Measurements from ENCODE around the gene CCDC50.

Gene CCDC50

GRCh38 chr3:191393146-191393545, 64.0 kb downstream of the CCDC50 start:
- H3K4ac ChIP-seq (ENCODE audit: low read depth, low read length): no peak overlapping the region
- no peak overlapping the region for H2BK15ac ChIP-seq (replicated peaks; ENCODE audit: low read depth)
- H3K27me3 ChIP-seq (ENCODE audit: insufficient read depth, low read length, poor library complexity): no peaks in the 10 kb centered on the region
- no peak overlapping the region for H3K27ac ChIP-seq (ENCODE audit: low read depth, low read length)
- no peaks in the 10 kb centered on the region for H3K79me2 ChIP-seq (ENCODE audit: control insufficient read depth, insufficient read depth, low read length)
- no peak overlapping the region for H2BK5ac ChIP-seq (ENCODE audit: low read length)
- H3K4me1 ChIP-seq (ENCODE audit: control insufficient read depth, low read depth, low read length): no peaks in the 10 kb centered on the region
- DNase-seq: no peak
- no peaks in the 10 kb centered on the region for H3K79me1 ChIP-seq (ENCODE audit: low read length)
- no peaks in the 10 kb centered on the region for H3K36me3 ChIP-seq (ENCODE audit: control insufficient read depth, insufficient read depth, low read length)
- H3K56ac ChIP-seq (ENCODE audit: low read length): no peak overlapping the region
- H2AK5ac ChIP-seq (ENCODE audit: low read length): no peak overlapping the region
- no peak overlapping the region for H3K4me3 ChIP-seq (ENCODE audit: low read length)
- H2BK120ac ChIP-seq (ENCODE audit: low read depth, low read length): no peak overlapping the region
- H3K23ac ChIP-seq (ENCODE audit: low read length): no peak overlapping the region
- H4K8ac ChIP-seq (ENCODE audit: low read depth, low read length): no peak overlapping the region
- H3K18ac ChIP-seq (ENCODE audit: low read length): no peak overlapping the region
- H3K4me2 ChIP-seq (ENCODE audit: low read length): no peak overlapping the region
- H3K9ac ChIP-seq (ENCODE audit: low read length): no peak overlapping the region
- no peak overlapping the region for H4K5ac ChIP-seq (ENCODE audit: low read length)

GRCh38 chr3:191397771-191398170, 68.6 kb downstream of the CCDC50 start:
- H3K27ac ChIP-seq (ENCODE audit: low read depth, low read length): no peak overlapping the region
- H3K36me3 ChIP-seq (ENCODE audit: control insufficient read depth, insufficient read depth, low read length): no peaks in the 10 kb centered on the region
- no peaks in the 10 kb centered on the region for H3K79me2 ChIP-seq (ENCODE audit: control insufficient read depth, insufficient read depth, low read length)
- H3K79me1 ChIP-seq (ENCODE audit: low read length): no peaks in the 10 kb centered on the region
- no peak overlapping the region for H3K56ac ChIP-seq (ENCODE audit: low read length)
- H3K9ac ChIP-seq (ENCODE audit: low read length): no peak overlapping the region
- H3K18ac ChIP-seq (ENCODE audit: low read length): no peak overlapping the region
- no peak overlapping the region for H3K23ac ChIP-seq (ENCODE audit: low read length)
- no peak overlapping the region for H2BK5ac ChIP-seq (ENCODE audit: low read length)
- H4K5ac ChIP-seq (ENCODE audit: low read length): no peak overlapping the region
- H3K4ac ChIP-seq (ENCODE audit: low read depth, low read length): no peak overlapping the region
- H3K4me1 ChIP-seq (ENCODE audit: control insufficient read depth, low read depth, low read length): no peaks in the 10 kb centered on the region
- H3K4me3 ChIP-seq (ENCODE audit: low read length): no peak overlapping the region
- no peak for DNase-seq
- no peak overlapping the region for H4K8ac ChIP-seq (ENCODE audit: low read depth, low read length)
- H2BK15ac ChIP-seq (replicated peaks; ENCODE audit: low read depth): no peak overlapping the region
- no peaks in the 10 kb centered on the region for H3K27me3 ChIP-seq (ENCODE audit: insufficient read depth, low read length, poor library complexity)
- H3K4me2 ChIP-seq (ENCODE audit: low read length): no peak overlapping the region
- no peak overlapping the region for H2BK120ac ChIP-seq (ENCODE audit: low read depth, low read length)
- no peak overlapping the region for H2AK5ac ChIP-seq (ENCODE audit: low read length)
- WGBS (ENCODE audit: extremely low coverage, insufficient coverage, low lambda C conversion rate): no CpG with 5 or more reads among the region's 3 CpGs

- H3K79me1 ChIP-seq (ENCODE audit: low read length): no peaks in the 10 kb centered on the region
- DNase-seq: no peak
- 100% methylated on average over 1 of the region's 1 CpG for WGBS (ENCODE audit: extremely low coverage, insufficient coverage, low lambda C conversion rate)
- H3K4ac ChIP-seq (ENCODE audit: low read depth, low read length): no peak overlapping the region
- no peaks in the 10 kb centered on the region for H3K36me3 ChIP-seq (ENCODE audit: control insufficient read depth, insufficient read depth, low read length)
- no peak overlapping the region for H2BK120ac ChIP-seq (ENCODE audit: low read depth, low read length)
- no peak overlapping the region for H4K8ac ChIP-seq (ENCODE audit: low read depth, low read length)
- H3K27me3 ChIP-seq (ENCODE audit: insufficient read depth, low read length, poor library complexity): no peaks in the 10 kb centered on the region
- no peak overlapping the region for H2BK5ac ChIP-seq (ENCODE audit: low read length)
- no peaks in the 10 kb centered on the region for H3K4me1 ChIP-seq (ENCODE audit: control insufficient read depth, low read depth, low read length)
- no peak overlapping the region for H3K23ac ChIP-seq (ENCODE audit: low read length)
- no peak overlapping the region for H3K9ac ChIP-seq (ENCODE audit: low read length)
- H4K5ac ChIP-seq (ENCODE audit: low read length): no peak overlapping the region
- H2AK5ac ChIP-seq (ENCODE audit: low read length): no peak overlapping the region
- H2BK15ac ChIP-seq (replicated peaks; ENCODE audit: low read depth): no peak overlapping the region
- no peaks in the 10 kb centered on the region for H3K79me2 ChIP-seq (ENCODE audit: control insufficient read depth, insufficient read depth, low read length)
- H3K4me3 ChIP-seq (ENCODE audit: low read length): no peak overlapping the region
- H3K27ac ChIP-seq (ENCODE audit: low read depth, low read length): no peak overlapping the region
- no peak overlapping the region for H3K18ac ChIP-seq (ENCODE audit: low read length)
- H3K4me2 ChIP-seq (ENCODE audit: low read length): no peak overlapping the region
- no peak overlapping the region for H3K56ac ChIP-seq (ENCODE audit: low read length)
Measured at GRCh38 chr3:191398607-191399006, 69.4 kb downstream of the CCDC50 start.

GRCh38 chr3:191399918-191400317, 70.7 kb downstream of the CCDC50 start:
- Histone ChIP-seq H3K4me2 (ENCODE audit: low read length) (no peak overlapping the region), H2BK120ac (ENCODE audit: low read depth, low read length) (no peak overlapping the region), H3K23ac (ENCODE audit: low read length) (no peak overlapping the region), H3K27ac (ENCODE audit: low read depth, low read length) (no peak overlapping the region), H3K4me3 (ENCODE audit: low read length) (no peak overlapping the region), H4K5ac (ENCODE audit: low read length) (no peak overlapping the region), H3K4ac (ENCODE audit: low read depth, low read length) (no peak overlapping the region), H3K4me1 (ENCODE audit: control insufficient read depth, low read depth, low read length) (no peaks in the 10 kb centered on the region), H3K18ac (ENCODE audit: low read length) (no peak overlapping the region), H3K27me3 (ENCODE audit: insufficient read depth, low read length, poor library complexity) (no peaks in the 10 kb centered on the region), H3K36me3 (ENCODE audit: control insufficient read depth, insufficient read depth, low read length) (no peaks in the 10 kb centered on the region), H2BK15ac (replicated peaks; ENCODE audit: low read depth) (no peak overlapping the region), H3K9ac (ENCODE audit: low read length) (no peak overlapping the region), H4K8ac (ENCODE audit: low read depth, low read length) (no peak overlapping the region), H3K79me2 (ENCODE audit: control insufficient read depth, insufficient read depth, low read length) (no peaks in the 10 kb centered on the region), H3K56ac (ENCODE audit: low read length) (no peak overlapping the region), H2AK5ac (ENCODE audit: low read length) (no peak overlapping the region), H3K79me1 (ENCODE audit: low read length) (no peaks in the 10 kb centered on the region), H2BK5ac (ENCODE audit: low read length) (no peak overlapping the region)
- WGBS (ENCODE audit: extremely low coverage, insufficient coverage, low lambda C conversion rate): no CpG with 5 or more reads among the region's 3 CpGs
- no peak for DNase-seq

- Histone ChIP-seq H3K4me1 (ENCODE audit: control insufficient read depth, low read depth, low read length) (no peaks in the 10 kb centered on the region), H4K5ac (ENCODE audit: low read length) (no peak overlapping the region), H2AK5ac (ENCODE audit: low read length) (no peak overlapping the region), H3K56ac (ENCODE audit: low read length) (no peak overlapping the region), H3K36me3 (ENCODE audit: control insufficient read depth, insufficient read depth, low read length) (no peaks in the 10 kb centered on the region), H3K27me3 (ENCODE audit: insufficient read depth, low read length, poor library complexity) (no peaks in the 10 kb centered on the region), H3K9ac (ENCODE audit: low read length) (no peak overlapping the region), H2BK120ac (ENCODE audit: low read depth, low read length) (no peak overlapping the region), H2BK5ac (ENCODE audit: low read length) (no peak overlapping the region), H3K23ac (ENCODE audit: low read length) (no peak overlapping the region), H3K4ac (ENCODE audit: low read depth, low read length) (no peak overlapping the region), H3K4me2 (ENCODE audit: low read length) (no peak overlapping the region), H3K4me3 (ENCODE audit: low read length) (no peak overlapping the region), H3K18ac (ENCODE audit: low read length) (no peak overlapping the region), H3K79me1 (ENCODE audit: low read length) (no peaks in the 10 kb centered on the region), H4K8ac (ENCODE audit: low read depth, low read length) (no peak overlapping the region), H3K79me2 (ENCODE audit: control insufficient read depth, insufficient read depth, low read length) (no peaks in the 10 kb centered on the region), H2BK15ac (replicated peaks; ENCODE audit: low read depth) (no peak overlapping the region), H3K27ac (ENCODE audit: low read depth, low read length) (no peak overlapping the region)
- no CpG with 5 or more reads among the region's 12 CpGs for WGBS (ENCODE audit: extremely low coverage, insufficient coverage, low lambda C conversion rate)
- DNase-seq: no peak
Measured at GRCh38 chr3:191401775-191402357, 72.7 kb downstream of the CCDC50 start.

GRCh38 chr3:191409791-191410359, 80.7 kb downstream of the CCDC50 start:
- Histone ChIP-seq H2BK15ac (replicated peaks; ENCODE audit: low read depth) (no peak overlapping the region), H3K4ac (ENCODE audit: low read depth, low read length) (no peak overlapping the region), H3K79me2 (ENCODE audit: control insufficient read depth, insufficient read depth, low read length) (no peaks in the 10 kb centered on the region), H3K4me1 (ENCODE audit: control insufficient read depth, low read depth, low read length) (no peaks in the 10 kb centered on the region), H4K8ac (ENCODE audit: low read depth, low read length) (no peak overlapping the region), H3K27ac (ENCODE audit: low read depth, low read length) (no peak overlapping the region), H4K5ac (ENCODE audit: low read length) (no peak overlapping the region), H2BK5ac (ENCODE audit: low read length) (no peak overlapping the region), H3K4me3 (ENCODE audit: low read length) (no peak overlapping the region), H3K56ac (ENCODE audit: low read length) (no peak overlapping the region), H3K4me2 (ENCODE audit: low read length) (no peak overlapping the region), H2BK120ac (ENCODE audit: low read depth, low read length) (no peak overlapping the region), H3K27me3 (ENCODE audit: insufficient read depth, low read length, poor library complexity) (no peaks in the 10 kb centered on the region), H3K79me1 (ENCODE audit: low read length) (no peaks in the 10 kb centered on the region), H2AK5ac (ENCODE audit: low read length) (no peak overlapping the region), H3K9ac (ENCODE audit: low read length) (no peak overlapping the region), H3K36me3 (ENCODE audit: control insufficient read depth, insufficient read depth, low read length) (no peaks in the 10 kb centered on the region), H3K18ac (ENCODE audit: low read length) (no peak overlapping the region), H3K23ac (ENCODE audit: low read length) (no peak overlapping the region)
- DNase-seq: no peak
- WGBS (ENCODE audit: extremely low coverage, insufficient coverage, low lambda C conversion rate): no CpG with 5 or more reads among the region's 3 CpGs
